ENCODE measurements around the gene NPEPL1.
"Not testable (repeated sequence)": the region's sequence is repeated elsewhere in the genome, so short reads cannot be mapped to it uniquely, and the experiment has no call there.

Gene NPEPL1

GRCh38 chr20:58715801-58716475 is 23.3 kb downstream of the NPEPL1 start:
- no peak for DNase-seq

- no peak for DNase-seq
These were observed 24.1 kb downstream of the NPEPL1 start for GRCh38 chr20:58716476-58717277.

- DNase-seq: no peak
These were observed 24.9 kb downstream of the NPEPL1 start for GRCh38 chr20:58717278-58718091.

- no peak for DNase-seq
These were observed 25.5 kb downstream of the NPEPL1 start for GRCh38 chr20:58718121-58718563.

- DNase-seq: no peak
These were observed 26.1 kb downstream of the NPEPL1 start for GRCh38 chr20:58718729-58719128.

GRCh38 chr20:58719258-58719657 is 26.7 kb downstream of the NPEPL1 start:
- DNase-seq: no peak

GRCh38 chr20:58719971-58720371 is 27.4 kb downstream of the NPEPL1 start:
- no peak for DNase-seq

- no peak for DNase-seq
These were observed 28.3 kb downstream of the NPEPL1 start for GRCh38 chr20:58720890-58721289.

GRCh38 chr20:58721951-58722778 is 29.6 kb downstream of the NPEPL1 start:
- no peak for DNase-seq

- DNase-seq: no peak
These were observed 30.5 kb downstream of the NPEPL1 start for GRCh38 chr20:58722877-58723627.

GRCh38 chr20:58723628-58723984 is 31.0 kb downstream of the NPEPL1 start:
- no peak for DNase-seq

GRCh38 chr20:58726156-58726555 is 33.6 kb downstream of the NPEPL1 start:
- not testable (repeated sequence) for DNase-seq

GRCh38 chr20:58731192-58731591 is 38.6 kb downstream of the NPEPL1 start:
- no peak for DNase-seq

- no peak for DNase-seq
These were observed 44.6 kb downstream of the NPEPL1 start for GRCh38 chr20:58737198-58737597.

- DNase-seq: no peak
These were observed 48.0 kb downstream of the NPEPL1 start for GRCh38 chr20:58740356-58741308.

GRCh38 chr20:58741384-58741783 is 48.8 kb downstream of the NPEPL1 start:
- no peak for DNase-seq

- no peak for DNase-seq
These were observed 50.3 kb downstream of the NPEPL1 start for GRCh38 chr20:58742668-58743566.

GRCh38 chr20:58743929-58744534 is 51.4 kb downstream of the NPEPL1 start:
- no peak for DNase-seq

- no peak for DNase-seq
These were observed 52.2 kb downstream of the NPEPL1 start for GRCh38 chr20:58744836-58745235.

Data from activated CD4-positive, alpha-beta T cell treated with anti-CD3 and anti-CD28 coated beads, Interleukin-10, Interleukin-2, amounts not matched to agents 100 ng/mL and 50 ng/mL, durations not matched to agents 16 hours and 8 hours (primary cell).